HS-27A (cell line): ENCODE data around the gene TPP2.

ENCODE experiments used
- DNase-seq: peaks from one replicate; pipeline ENCODE4 v3.0.0-alpha.2; 2012; ENCODE audit warnings: low read depth, missing footprints

The TPP2 gene

GRCh38 chr13:102596147-102597028 lies at the start of gene TPP2:
Gene TPP2 (plus strand): TSS chr13:102596986. CDS start chr13:102597039, 53 bp downstream.
- peak; percentile 79 for DNase-seq

- no peak for DNase-seq
These were observed 48.0 kb upstream of the TPP2 start for GRCh38 chr13:102548811-102549210.

- DNase-seq: no peak
These were observed 46.3 kb upstream of the TPP2 start for GRCh38 chr13:102550507-102550906.

GRCh38 chr13:102555914-102556553 lies 40.8 kb upstream of the TPP2 start:
- no peak for DNase-seq

GRCh38 chr13:102556806-102557205 lies 40.0 kb upstream of the TPP2 start:
- DNase-seq: no peak

GRCh38 chr13:102558029-102558428 lies 38.8 kb upstream of the TPP2 start:
- DNase-seq: no peak

GRCh38 chr13:102561933-102562332 lies 34.9 kb upstream of the TPP2 start:
- DNase-seq: no peak

GRCh38 chr13:102563267-102563666 lies 33.5 kb upstream of the TPP2 start:
- DNase-seq: no peak

- no peak for DNase-seq
These were observed 32.2 kb upstream of the TPP2 start for GRCh38 chr13:102564564-102564963.

- no peak for DNase-seq
These were observed 30.3 kb upstream of the TPP2 start for GRCh38 chr13:102566513-102566912.

GRCh38 chr13:102567857-102568256 lies 28.9 kb upstream of the TPP2 start:
- DNase-seq: no peak

GRCh38 chr13:102569488-102569887 lies 27.3 kb upstream of the TPP2 start:
- DNase-seq: no peak

GRCh38 chr13:102571075-102571474 lies 25.7 kb upstream of the TPP2 start:
- no peak for DNase-seq

GRCh38 chr13:102572323-102572722 lies 24.5 kb upstream of the TPP2 start:
- no peak for DNase-seq

GRCh38 chr13:102580552-102581169 lies 16.1 kb upstream of the TPP2 start:
- no peak for DNase-seq

- no peak for DNase-seq
These were observed 14.5 kb upstream of the TPP2 start for GRCh38 chr13:102582256-102582655.

- DNase-seq: no peak
These were observed 12.4 kb upstream of the TPP2 start for GRCh38 chr13:102584434-102584833.

GRCh38 chr13:102586615-102587014 lies 10.2 kb upstream of the TPP2 start:
- DNase-seq: no peak

- no peak for DNase-seq
These were observed 8.9 kb upstream of the TPP2 start for GRCh38 chr13:102587916-102588315.

GRCh38 chr13:102589301-102589822 lies 7.4 kb upstream of the TPP2 start:
- no peak for DNase-seq

- no peak for DNase-seq
These were observed 4.6 kb upstream of the TPP2 start for GRCh38 chr13:102591988-102592781.

GRCh38 chr13:102593466-102593865 lies 3.3 kb upstream of the TPP2 start:
- no peak for DNase-seq
